Measurements from ENCODE around the gene KCNIP3.

Gene KCNIP3

GRCh38 chr2:95296011-95296410 lies 1.1 kb upstream of the KCNIP3 start:
- DNase-seq (ENCODE audit: low read depth in 2 of 2) = no peak

- DNase-seq (ENCODE audit: low read depth in 2 of 2) = no peak
Measured at GRCh38 chr2:95297639-95298395, 670 bp downstream of the KCNIP3 start.

GRCh38 chr2:95298486-95299111 lies 1.5 kb downstream of the KCNIP3 start:
- no peak for DNase-seq (ENCODE audit: low read depth in 2 of 2)

DNA sequence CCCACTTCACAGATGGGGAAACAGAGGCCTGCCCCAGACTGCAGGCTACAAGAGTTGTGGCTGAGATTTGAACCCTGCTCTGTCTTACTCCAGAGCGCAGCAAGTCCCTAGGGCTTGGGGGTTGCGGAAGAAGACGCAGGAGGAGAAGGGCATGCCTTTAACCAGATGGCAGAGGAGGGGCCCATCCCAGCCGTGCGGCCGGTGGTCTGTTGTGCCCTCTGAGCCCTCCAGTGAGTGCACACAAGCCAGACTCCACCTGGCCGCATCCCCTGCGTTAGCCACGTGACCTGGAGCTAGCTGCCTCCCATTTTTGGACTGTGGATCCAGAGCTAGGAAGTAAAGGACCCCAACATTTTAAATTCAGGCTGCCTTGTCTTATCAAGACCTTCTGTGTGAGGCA lies 2.8 kb downstream of the KCNIP3 start:
- no peak for DNase-seq (ENCODE audit: low read depth in 2 of 2)

GRCh38 chr2:95300450-95300849 lies 3.3 kb downstream of the KCNIP3 start:
- no peak for DNase-seq (ENCODE audit: low read depth in 2 of 2)

DNA sequence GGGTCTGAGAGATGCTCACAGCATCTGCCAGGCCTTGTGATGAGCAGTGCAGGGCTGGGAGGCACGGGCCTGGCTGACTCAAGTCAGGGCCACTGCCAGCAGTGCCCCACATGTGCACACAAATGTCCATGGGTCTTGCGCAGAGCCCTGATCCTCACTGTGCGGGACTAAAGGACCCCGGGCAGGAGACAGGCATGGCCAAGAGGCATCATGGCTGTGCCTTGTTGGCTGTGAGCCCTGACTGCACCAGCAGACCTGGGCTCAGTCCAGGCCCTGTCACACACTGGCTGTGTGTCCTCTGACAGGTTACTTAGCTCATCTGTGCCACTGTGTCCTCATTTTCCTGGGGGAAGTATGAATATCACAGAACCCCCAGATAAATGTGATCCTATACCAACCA lies 4.0 kb downstream of the KCNIP3 start:
- DNase-seq (ENCODE audit: low read depth in 2 of 2) = no peak

- DNase-seq (ENCODE audit: low read depth in 2 of 2) = no peak
Measured at GRCh38 chr2:95301876-95302641, 4.9 kb downstream of the KCNIP3 start.

- no peak for DNase-seq (ENCODE audit: low read depth in 2 of 2)
Measured at GRCh38 chr2:95303191-95303919, 6.2 kb downstream of the KCNIP3 start.

DNA sequence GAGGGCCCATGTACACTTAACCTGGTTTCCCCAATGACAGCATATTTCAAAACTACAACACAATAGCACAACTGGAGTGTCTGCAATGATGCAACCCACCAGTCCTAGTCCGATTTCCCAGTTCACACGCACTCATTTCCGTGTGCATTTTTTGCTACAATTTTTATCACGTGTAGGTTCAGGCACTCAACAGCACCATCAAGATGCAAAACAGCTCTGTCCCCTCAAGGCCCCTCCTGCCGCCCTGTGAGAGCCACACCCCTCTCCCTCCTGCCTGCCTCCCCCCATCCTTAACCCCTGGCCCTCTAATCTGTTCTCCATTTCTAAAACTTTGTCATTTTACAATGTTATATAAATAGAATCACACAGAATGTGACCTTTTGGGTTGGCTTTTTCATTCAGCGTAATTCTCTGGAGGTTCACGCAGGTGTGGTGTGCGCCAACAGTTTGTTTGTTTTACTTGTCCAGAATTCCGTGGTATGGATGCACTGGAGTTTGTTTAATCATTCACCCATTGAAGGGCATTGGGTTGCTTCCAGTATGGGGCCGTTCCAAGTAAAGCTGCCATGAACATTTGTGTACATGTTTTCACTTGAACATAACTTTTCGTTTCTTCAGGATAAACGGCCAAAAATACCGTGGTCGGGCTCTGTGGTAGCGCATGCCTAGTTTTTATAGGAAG lies 8.4 kb downstream of the KCNIP3 start:
- no peak for DNase-seq (ENCODE audit: low read depth in 2 of 2)

GRCh38 chr2:95306336-95306895 lies 9.3 kb downstream of the KCNIP3 start:
- DNase-seq (ENCODE audit: low read depth in 2 of 2) = no peak

DNA sequence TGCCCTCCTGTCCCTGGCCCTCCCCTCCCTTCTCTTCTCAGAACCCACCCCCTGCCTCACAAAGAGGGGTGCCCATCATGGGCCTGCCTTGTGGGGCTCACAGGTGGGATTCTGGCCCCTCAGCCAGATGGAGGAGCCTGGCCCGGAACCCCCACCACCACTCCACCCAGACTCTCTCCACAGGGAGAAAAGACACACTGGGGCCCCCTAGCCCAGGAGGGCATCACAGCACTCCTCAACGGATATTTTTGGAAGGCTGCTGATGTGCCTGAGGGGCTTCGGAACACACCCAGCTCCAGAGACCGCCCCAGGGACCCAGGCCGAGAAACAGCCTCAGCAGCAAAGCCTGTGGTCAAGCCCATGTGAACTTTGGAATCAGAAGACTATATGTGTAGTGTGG lies 9.9 kb downstream of the KCNIP3 start:
- DNase-seq (ENCODE audit: low read depth in 2 of 2) = no peak

- no peak for DNase-seq (ENCODE audit: low read depth in 2 of 2)
Measured at GRCh38 chr2:95307878-95308277, 10.7 kb downstream of the KCNIP3 start.

- no peak for DNase-seq (ENCODE audit: low read depth in 2 of 2)
Measured at GRCh38 chr2:95308426-95308990, 11.4 kb downstream of the KCNIP3 start.

DNA sequence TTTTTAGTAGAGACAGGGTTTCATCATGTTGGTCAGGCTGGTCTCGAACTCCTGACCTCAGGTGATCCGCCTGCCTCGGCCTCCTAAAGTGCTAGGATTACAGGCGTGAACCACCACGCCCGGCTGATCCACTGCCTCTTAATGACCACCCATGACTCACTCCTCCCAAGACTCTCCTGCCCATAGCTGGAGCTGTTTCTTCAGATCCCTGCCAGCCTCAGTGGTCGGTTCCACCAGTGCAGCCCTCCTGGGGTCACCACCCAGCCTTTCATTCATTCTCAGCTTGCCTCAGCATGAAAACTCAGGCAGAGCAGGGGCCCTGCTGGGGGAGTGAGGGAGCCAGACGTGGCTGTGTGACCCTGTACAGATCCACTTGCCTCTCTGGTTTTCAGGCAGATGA lies 12.5 kb downstream of the KCNIP3 start:
- DNase-seq (ENCODE audit: low read depth in 2 of 2) = no peak

DNA sequence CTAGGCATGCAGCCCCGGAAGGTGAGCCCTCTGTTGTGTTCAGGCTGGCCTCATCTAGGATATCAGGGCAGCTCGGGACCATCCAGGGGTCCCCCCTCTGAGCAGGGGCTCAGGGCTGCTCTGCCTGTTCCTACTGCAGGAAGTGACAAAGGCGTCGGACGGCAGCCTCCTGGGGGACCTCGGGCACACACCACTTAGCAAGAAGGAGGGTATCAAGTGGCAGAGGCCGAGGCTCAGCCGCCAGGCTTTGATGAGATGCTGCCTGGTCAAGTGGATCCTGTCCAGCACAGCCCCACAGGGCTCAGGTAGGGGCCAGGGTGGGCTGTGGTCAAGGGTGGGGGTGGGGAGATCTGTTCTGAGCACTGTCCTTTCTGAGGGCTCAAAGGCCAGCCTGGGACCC lies 13.1 kb downstream of the KCNIP3 start:
- DNase-seq (ENCODE audit: low read depth in 2 of 2) = no peak

DNA sequence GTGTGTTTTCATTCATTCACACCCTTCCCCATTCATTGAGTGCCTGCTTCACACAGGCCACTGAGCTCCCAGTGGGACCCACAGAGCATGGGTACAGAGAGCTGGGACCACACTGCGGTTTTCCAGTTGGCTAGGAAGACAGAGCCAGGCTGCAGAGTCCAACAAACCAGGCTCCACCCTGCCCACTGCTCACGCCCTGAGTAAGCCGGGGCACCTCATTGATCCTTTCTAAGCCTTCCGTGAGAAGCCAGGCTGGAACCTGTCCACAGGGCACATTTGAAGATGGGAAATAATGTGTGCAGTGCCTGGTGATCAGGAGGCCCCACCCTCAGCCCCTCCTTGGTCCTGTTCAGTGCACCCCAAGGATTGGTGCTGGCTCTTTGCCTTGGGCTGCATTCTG lies 13.5 kb downstream of the KCNIP3 start:
- no peak for DNase-seq (ENCODE audit: low read depth in 2 of 2)

GRCh38 chr2:95311815-95312542 lies 14.8 kb downstream of the KCNIP3 start:
- DNase-seq (ENCODE audit: low read depth in 2 of 2) = no peak

DNA sequence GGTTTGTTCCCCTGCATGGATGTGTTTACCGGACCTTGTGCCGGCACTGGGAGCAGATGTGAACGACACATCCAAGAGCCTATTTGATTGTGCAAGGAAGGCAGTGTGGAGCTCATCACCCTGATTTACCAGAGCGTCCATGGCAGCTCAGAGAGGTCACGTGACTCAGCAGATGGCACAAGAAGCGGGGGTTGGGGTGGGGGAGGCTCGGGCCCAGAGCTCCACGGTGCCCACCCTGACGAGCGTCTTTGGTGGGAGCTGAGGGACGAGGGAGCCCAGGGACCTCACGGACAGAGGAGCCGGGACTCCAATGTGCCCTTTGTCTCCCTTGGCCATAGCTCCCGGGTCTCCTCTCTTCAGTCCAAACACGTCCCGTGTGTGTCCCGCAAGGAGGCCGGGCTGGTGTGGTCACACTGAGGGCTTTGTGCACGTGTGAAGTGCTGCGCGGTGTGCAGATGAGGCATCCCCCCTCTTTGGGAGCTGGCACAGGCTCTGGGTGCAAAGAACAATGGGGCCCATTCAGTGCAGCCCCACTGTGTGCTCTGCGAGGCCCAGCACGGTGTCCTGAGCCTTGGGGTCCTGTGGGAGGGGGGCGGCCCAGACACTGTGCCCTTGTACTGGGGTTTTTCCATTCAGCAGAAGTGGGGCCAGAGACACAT lies 15.5 kb downstream of the KCNIP3 start:
- no peak for DNase-seq (ENCODE audit: low read depth in 2 of 2)

GRCh38 chr2:95313296-95314131 lies 16.4 kb downstream of the KCNIP3 start:
- DNase-seq (ENCODE audit: low read depth in 2 of 2) = no peak
